Ascending aorta (tissue), 2 donors: ENCODE data around the gene TEC. TPM values are rescaled to one million over a fixed set of nuclear protein-coding genes. Genes with fewer than 3 reads are reported as not detected.

Experiments
- DNase-seq, 2 donors: peaks; one replicate each; pipeline ENCODE4 v3.0.0-alpha.2; 2019; ENCODE audit warnings: low spot score in 2 of 2
- H3K27ac ChIP-seq, 2 donors: fragments of 200-600 bp; sonication (generic); one replicate each; pipeline ENCODE4 v1.5.1; 2016 to 2017; ENCODE audit warnings: mild to moderate bottlenecking in 1 of 2
- H3K27me3 ChIP-seq: fragments of 200-600 bp; sonication (generic); one replicate; pipeline ENCODE4 v1.5.1; 2017
- H3K36me3 ChIP-seq, 2 donors: fragments of 200-600 bp; sonication (generic); one replicate each; pipeline ENCODE4 v1.5.1; 2016
- H3K4me1 ChIP-seq, 2 donors: fragments of 200-600 bp; sonication (generic); one replicate each; pipeline ENCODE4 v1.5.1; 2016 to 2017; ENCODE audit warnings: mild to moderate bottlenecking in 1 of 2
- H3K4me3 ChIP-seq, 2 donors: fragments of 200-600 bp; sonication (generic); one replicate each; pipeline ENCODE4 v1.5.1; 2016 to 2017; ENCODE audit warnings: mild to moderate bottlenecking in 1 of 2
- H3K9me3 ChIP-seq, 2 donors: fragments of 200-600 bp; sonication (generic); one replicate each; pipeline ENCODE4 v1.5.1; 2016
- intact Hi-C: fragments of 100-400 bp; cut with DNase I; formaldehyde crosslinking; loops from one replicate; pipeline ENCODE4 v1.15.1; 2023
- total RNA-seq: library from RNA; depleted of rRNA; stranded (reverse); fragments of >200 nt; gene quantifications from one replicate; pipeline ENCODE4 v1.1.0, GENCODE V29; 2016
- TF ChIP-seq, protein P1 (sequence below), 3 experiments: fragments of 200-600 bp in 2 of 3; fragments of 450-650 bp in 1 of 3; sonication (generic) in 2 of 3; IDR thresholded peaks; one replicate each; pipeline ENCODE4 v1.5.1; 2016 to 2019; ENCODE audit warnings: antibody characterized with exemption in 3 of 3, mild to moderate bottlenecking in 1 of 3, moderate library complexity in 1 of 3

TEC gene
- total RNA-seq, 1 donor from 2014 or later = 4.5 TPM

DNA sequence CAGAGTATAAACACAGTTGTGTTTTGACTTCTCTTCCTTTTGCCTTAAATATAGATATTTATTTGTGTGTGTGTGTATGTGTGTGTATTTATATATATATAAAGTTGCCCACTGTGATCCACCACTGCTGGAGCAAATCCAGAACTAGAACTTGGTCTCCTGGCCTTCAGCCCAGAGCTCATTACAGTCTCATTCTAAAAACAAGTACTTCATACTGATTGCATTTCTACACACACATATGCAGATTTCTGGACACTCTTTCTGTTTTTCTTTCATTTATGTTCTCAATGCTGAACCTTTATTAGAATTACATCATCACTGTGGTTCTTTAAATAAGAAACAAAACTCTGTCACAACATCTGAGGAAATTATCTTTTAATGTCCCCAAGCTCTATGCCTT, 136.0 kb downstream of the TEC start:
- Histone ChIP-seq H3K27me3 (no peaks in the 10 kb centered on the region), H3K9me3 (no peaks in the 10 kb centered on the region), H3K4me1 (peaks cover 0 to 3% of the 10 kb centered on the region in 2 donors), H3K27ac (no peak overlapping the region), H3K36me3 (peaks cover 0 to 15% of the 10 kb centered on the region in 2 donors), H3K4me3 (no peak overlapping the region)
- TF ChIP-seq, protein P1, sequence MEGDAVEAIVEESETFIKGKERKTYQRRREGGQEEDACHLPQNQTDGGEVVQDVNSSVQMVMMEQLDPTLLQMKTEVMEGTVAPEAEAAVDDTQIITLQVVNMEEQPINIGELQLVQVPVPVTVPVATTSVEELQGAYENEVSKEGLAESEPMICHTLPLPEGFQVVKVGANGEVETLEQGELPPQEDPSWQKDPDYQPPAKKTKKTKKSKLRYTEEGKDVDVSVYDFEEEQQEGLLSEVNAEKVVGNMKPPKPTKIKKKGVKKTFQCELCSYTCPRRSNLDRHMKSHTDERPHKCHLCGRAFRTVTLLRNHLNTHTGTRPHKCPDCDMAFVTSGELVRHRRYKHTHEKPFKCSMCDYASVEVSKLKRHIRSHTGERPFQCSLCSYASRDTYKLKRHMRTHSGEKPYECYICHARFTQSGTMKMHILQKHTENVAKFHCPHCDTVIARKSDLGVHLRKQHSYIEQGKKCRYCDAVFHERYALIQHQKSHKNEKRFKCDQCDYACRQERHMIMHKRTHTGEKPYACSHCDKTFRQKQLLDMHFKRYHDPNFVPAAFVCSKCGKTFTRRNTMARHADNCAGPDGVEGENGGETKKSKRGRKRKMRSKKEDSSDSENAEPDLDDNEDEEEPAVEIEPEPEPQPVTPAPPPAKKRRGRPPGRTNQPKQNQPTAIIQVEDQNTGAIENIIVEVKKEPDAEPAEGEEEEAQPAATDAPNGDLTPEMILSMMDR (IDR thresholded peaks at IDR 0.05) = no peak
- intact Hi-C loops = no loop called here
- no peak for DNase-seq

DNA sequence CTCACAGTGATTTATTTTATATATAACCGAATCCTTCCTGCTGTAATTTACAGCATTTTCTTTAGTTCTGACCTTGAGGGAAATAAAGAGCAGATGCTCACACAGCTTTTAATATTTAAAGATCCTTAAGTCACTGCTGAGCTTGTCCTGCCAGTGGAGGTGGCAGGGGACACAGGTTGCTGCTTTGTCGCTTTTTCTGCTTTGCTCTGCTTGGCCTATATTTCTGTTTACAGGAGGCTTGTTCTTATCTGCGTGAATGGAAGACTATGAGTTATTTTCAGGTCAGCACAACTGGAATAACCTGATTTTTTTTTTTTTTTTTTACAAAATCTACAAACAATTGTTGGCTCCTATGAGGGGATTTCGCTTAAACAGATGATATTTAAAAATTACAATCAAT, 137.9 kb downstream of the TEC start:
- DNase-seq = no peak
- Histone ChIP-seq H3K9me3 (no peaks in the 10 kb centered on the region), H3K4me3 (no peak overlapping the region), H3K4me1 (peaks cover 0 to 12% of the 10 kb centered on the region in 2 donors), H3K27me3 (no peaks in the 10 kb centered on the region), H3K36me3 (peaks cover 0 to 6% of the 10 kb centered on the region in 2 donors), H3K27ac (no peak overlapping the region)
- TF ChIP-seq, protein P1 (IDR thresholded peaks at IDR 0.05) = no peak
- intact Hi-C loops = no loop called here

- no peaks in the 10 kb centered on the region for H3K27me3 ChIP-seq
- no peaks in the 10 kb centered on the region for H3K9me3 ChIP-seq
- TF ChIP-seq, protein P1 (IDR thresholded peaks at IDR 0.05) = no peak
- H3K4me1 ChIP-seq = peaks cover 0 to 12% of the 10 kb centered on the region in 2 donors
- intact Hi-C loops = no loop called here
- no peaks in the 10 kb centered on the region for H3K36me3 ChIP-seq
- no peak overlapping the region for H3K27ac ChIP-seq
- no peak overlapping the region for H3K4me3 ChIP-seq
- no peak for DNase-seq
Measured at GRCh38 chr4:48130100-48130499, 139.5 kb downstream of the TEC start.

DNA sequence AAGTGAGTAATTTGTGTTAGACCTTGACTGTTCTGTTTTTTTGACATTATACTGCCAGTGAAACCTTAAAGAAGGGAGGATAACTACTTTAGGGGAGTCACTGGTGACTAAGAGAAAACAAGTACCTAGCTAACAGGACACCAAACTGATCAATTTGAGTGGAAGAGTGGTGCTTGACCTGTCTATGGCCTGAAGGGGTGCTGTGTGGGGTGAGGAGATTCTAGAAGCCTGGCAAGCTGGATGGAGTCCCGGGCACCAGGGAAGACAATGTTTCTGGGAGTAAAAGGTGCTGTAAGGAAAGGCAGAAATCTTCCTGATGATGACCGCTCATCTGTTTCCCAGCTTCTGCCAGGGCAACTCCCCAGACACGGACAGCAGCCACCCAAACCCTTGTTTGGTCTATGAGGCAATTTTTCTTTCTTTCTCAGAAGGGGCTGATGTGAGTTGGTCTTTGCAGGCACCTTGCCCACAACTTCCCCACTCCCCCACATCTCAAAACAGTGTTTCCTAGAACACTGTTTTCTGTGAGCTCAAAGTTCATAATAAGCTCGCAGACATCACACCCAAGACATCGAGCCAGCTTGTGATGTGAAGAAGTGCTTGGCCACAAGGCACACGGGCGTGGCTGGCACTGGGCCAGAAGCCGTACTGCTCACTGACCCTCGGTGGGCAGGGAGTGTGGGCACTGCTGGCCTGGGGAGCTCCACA, 140.2 kb downstream of the TEC start:
- no peak for DNase-seq
- Histone ChIP-seq H3K4me1 (peaks cover 0 to 12% of the 10 kb centered on the region in 2 donors), H3K36me3 (no peaks in the 10 kb centered on the region), H3K27ac (no peak overlapping the region), H3K4me3 (no peak overlapping the region), H3K27me3 (no peaks in the 10 kb centered on the region), H3K9me3 (no peaks in the 10 kb centered on the region)
- TF ChIP-seq, protein P1 (IDR thresholded peaks at IDR 0.05) = no peak
- intact Hi-C loops = loop anchor here (5.0 kb wide), 1 partner anchor 213 kb away; the partner anchor contains the start of gene SLAIN2

- intact Hi-C loops = loop anchor here (1.0 to 5.0 kb wide), 3 partner anchors 13 to 214 kb away; partner anchors contain the start of gene SLAIN2
- H3K27ac ChIP-seq = peak overlapping the region; percentile 67 to 82
- TF ChIP-seq, protein P1 (IDR thresholded peaks at IDR 0.05) = peak; percentile 8 to 53 (median 42)
- peaks cover 0 to 12% of the 10 kb centered on the region in 2 donors for H3K4me1 ChIP-seq
- H3K4me3 ChIP-seq = peak overlapping the region; percentile 3 to 31
- H3K27me3 ChIP-seq = no peaks in the 10 kb centered on the region
- H3K36me3 ChIP-seq = no peaks in the 10 kb centered on the region
- no peaks in the 10 kb centered on the region for H3K9me3 ChIP-seq
- DNase-seq = peak in 1 of 2 donors; percentile 69
Measured at GRCh38 chr4:48127682-48128404, 141.8 kb downstream of the TEC start.
